ENCODE measurements around the gene CCL11. TPM values are rescaled to one million over a fixed set of nuclear protein-coding genes. Genes with fewer than 3 reads are reported as not detected.

The CCL11 gene
- polyA plus RNA-seq, 1 donor from 2014 or later, result not detected

DNA sequence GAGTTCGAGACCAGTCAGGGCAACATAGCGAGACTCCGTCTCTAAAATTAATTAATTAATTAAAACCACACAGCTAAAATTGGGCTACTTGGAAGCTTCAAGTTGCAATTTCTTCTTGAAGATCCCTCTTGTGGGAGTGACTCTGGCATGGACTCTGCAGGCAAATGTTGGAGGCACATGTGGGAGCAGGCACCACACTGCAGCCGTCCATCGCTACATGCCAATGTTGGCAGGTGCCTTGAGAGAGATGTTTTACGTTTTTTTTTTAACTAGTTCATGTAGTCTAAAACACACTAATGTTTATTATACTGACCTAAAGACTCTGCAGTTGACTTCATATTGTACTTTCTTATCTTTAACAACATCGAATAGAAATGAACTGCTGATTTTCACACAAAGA, 25.7 kb downstream of the CCL11 start:
- H3K9ac ChIP-seq (ENCODE audit: low read length), result no peak overlapping the region
- no peak overlapping the region for H3K27ac ChIP-seq (ENCODE audit: low read length)
- no peaks in the 10 kb centered on the region for H3K27me3 ChIP-seq (ENCODE audit: insufficient read depth, low read depth, low read length)
- no peaks in the 10 kb centered on the region for H3K36me3 ChIP-seq (ENCODE audit: insufficient read depth, low read length)
- TF ChIP-seq TAF1 (IDR thresholded peaks at IDR 0.05; ENCODE audit: low read depth) (no peak), SMC3 (conservative IDR thresholded peaks at IDR 0.05; ENCODE audit: poor library complexity) (no peak), MXI1 (conservative IDR thresholded peaks at IDR 0.05; ENCODE audit: poor library complexity, severe bottlenecking) (no peak)
- H3K4me3 ChIP-seq (ENCODE audit: low read length), result no peak overlapping the region
- no peak overlapping the region for H2AFZ ChIP-seq (ENCODE audit: low read depth, low read length)
- no peaks in the 10 kb centered on the region for H3K79me2 ChIP-seq (replicated peaks; ENCODE audit: insufficient read depth, low read length)
- H4K20me1 ChIP-seq (ENCODE audit: insufficient read depth), result no peaks in the 10 kb centered on the region
- no peaks in the 10 kb centered on the region for H3K9me2 ChIP-seq (ENCODE audit: insufficient read depth, low read length)
- H3K4me2 ChIP-seq (ENCODE audit: low read length), result no peak overlapping the region
- H3F3A ChIP-seq (ENCODE audit: insufficient read depth, low read length, poor library complexity, severe bottlenecking), result no peaks in the 10 kb centered on the region
- H3K9me3 ChIP-seq (ENCODE audit: low read length), result no peaks in the 10 kb centered on the region

DNA sequence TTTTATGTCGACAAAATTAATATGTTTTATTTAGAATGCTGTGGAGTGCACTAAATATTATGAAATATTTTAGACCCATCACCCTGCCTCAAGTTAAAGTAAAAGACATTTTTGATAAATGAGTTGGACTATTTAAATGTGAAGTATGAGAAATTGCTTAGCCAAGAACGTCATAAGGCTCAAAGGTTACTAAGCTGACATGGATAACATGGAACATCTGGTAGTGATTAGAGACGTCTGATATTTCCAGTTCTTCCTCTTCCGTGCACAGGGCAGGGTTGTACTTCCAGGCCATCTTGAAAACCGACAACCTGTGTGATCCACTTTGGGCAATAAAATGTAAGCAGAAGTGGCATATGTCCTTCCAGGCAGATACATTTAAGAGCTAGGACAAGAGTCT, 26.5 kb downstream of the CCL11 start:
- Histone ChIP-seq H2AFZ (ENCODE audit: low read depth, low read length) (no peak overlapping the region), H3K27ac (ENCODE audit: low read length) (no peak overlapping the region), H4K20me1 (ENCODE audit: insufficient read depth) (no peaks in the 10 kb centered on the region), H3K79me2 (replicated peaks; ENCODE audit: insufficient read depth, low read length) (no peaks in the 10 kb centered on the region), H3K9me3 (ENCODE audit: low read length) (no peaks in the 10 kb centered on the region), H3K4me3 (ENCODE audit: low read length) (no peak overlapping the region), H3F3A (ENCODE audit: insufficient read depth, low read length, poor library complexity, severe bottlenecking) (no peaks in the 10 kb centered on the region), H3K36me3 (ENCODE audit: insufficient read depth, low read length) (no peaks in the 10 kb centered on the region), H3K4me2 (ENCODE audit: low read length) (no peak overlapping the region), H3K9me2 (ENCODE audit: insufficient read depth, low read length) (no peaks in the 10 kb centered on the region), H3K27me3 (ENCODE audit: insufficient read depth, low read depth, low read length) (no peaks in the 10 kb centered on the region), H3K9ac (ENCODE audit: low read length) (no peak overlapping the region)
- TF ChIP-seq POLR2AphosphoS5 (IDR thresholded peaks at IDR 0.05), result no peak

DNA sequence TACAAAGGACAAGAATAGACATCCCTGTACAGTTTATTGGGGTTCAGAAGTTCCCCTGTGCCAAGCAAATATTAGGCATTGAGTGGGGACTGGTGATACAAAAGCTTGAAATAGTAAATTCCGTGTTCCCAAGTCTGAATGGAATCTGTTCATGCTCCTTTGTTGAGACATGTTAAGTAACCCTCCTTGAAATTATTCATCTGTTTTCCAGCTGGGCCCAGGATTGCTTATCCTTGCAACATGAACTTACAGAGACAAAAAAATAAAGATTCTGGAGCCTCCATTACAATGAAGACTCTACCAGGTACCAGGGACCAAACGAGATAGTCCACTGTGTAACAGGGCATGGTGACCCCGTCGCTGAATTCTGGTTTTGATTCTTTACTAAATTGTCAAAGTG, 27.6 kb downstream of the CCL11 start:
- Histone ChIP-seq H3K4me2 (ENCODE audit: low read length) (no peak overlapping the region), H4K20me1 (ENCODE audit: insufficient read depth) (no peaks in the 10 kb centered on the region), H2AFZ (ENCODE audit: low read depth, low read length) (no peak overlapping the region), H3K9ac (ENCODE audit: low read length) (no peak overlapping the region), H3K36me3 (ENCODE audit: insufficient read depth, low read length) (no peaks in the 10 kb centered on the region), H3K27me3 (ENCODE audit: insufficient read depth, low read depth, low read length) (no peaks in the 10 kb centered on the region), H3K9me3 (ENCODE audit: low read length) (no peaks in the 10 kb centered on the region), H3K79me2 (replicated peaks; ENCODE audit: insufficient read depth, low read length) (no peaks in the 10 kb centered on the region), H3K4me3 (ENCODE audit: low read length) (no peak overlapping the region), H3F3A (ENCODE audit: insufficient read depth, low read length, poor library complexity, severe bottlenecking) (no peaks in the 10 kb centered on the region), H3K9me2 (ENCODE audit: insufficient read depth, low read length) (no peaks in the 10 kb centered on the region), H3K27ac (ENCODE audit: low read length) (no peak overlapping the region)
- TF ChIP-seq, protein P1, sequence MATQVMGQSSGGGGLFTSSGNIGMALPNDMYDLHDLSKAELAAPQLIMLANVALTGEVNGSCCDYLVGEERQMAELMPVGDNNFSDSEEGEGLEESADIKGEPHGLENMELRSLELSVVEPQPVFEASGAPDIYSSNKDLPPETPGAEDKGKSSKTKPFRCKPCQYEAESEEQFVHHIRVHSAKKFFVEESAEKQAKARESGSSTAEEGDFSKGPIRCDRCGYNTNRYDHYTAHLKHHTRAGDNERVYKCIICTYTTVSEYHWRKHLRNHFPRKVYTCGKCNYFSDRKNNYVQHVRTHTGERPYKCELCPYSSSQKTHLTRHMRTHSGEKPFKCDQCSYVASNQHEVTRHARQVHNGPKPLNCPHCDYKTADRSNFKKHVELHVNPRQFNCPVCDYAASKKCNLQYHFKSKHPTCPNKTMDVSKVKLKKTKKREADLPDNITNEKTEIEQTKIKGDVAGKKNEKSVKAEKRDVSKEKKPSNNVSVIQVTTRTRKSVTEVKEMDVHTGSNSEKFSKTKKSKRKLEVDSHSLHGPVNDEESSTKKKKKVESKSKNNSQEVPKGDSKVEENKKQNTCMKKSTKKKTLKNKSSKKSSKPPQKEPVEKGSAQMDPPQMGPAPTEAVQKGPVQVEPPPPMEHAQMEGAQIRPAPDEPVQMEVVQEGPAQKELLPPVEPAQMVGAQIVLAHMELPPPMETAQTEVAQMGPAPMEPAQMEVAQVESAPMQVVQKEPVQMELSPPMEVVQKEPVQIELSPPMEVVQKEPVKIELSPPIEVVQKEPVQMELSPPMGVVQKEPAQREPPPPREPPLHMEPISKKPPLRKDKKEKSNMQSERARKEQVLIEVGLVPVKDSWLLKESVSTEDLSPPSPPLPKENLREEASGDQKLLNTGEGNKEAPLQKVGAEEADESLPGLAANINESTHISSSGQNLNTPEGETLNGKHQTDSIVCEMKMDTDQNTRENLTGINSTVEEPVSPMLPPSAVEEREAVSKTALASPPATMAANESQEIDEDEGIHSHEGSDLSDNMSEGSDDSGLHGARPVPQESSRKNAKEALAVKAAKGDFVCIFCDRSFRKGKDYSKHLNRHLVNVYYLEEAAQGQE (IDR thresholded peaks at IDR 0.05; ENCODE audit: borderline replicate concordance), result no peak
- TF ChIP-seq SMC3 (conservative IDR thresholded peaks at IDR 0.05; ENCODE audit: poor library complexity) (no peak), MXI1 (conservative IDR thresholded peaks at IDR 0.05; ENCODE audit: poor library complexity, severe bottlenecking) (no peak), TAF1 (IDR thresholded peaks at IDR 0.05; ENCODE audit: low read depth) (no peak), EZH2 (IDR thresholded peaks at IDR 0.05; ENCODE audit: borderline replicate concordance, insufficient read depth, low read length, poor library complexity, severe bottlenecking) (no peak), RAD21 (conservative IDR thresholded peaks at IDR 0.05) (no peak), EP300 (conservative IDR thresholded peaks at IDR 0.05; ENCODE audit: poor library complexity, severe bottlenecking) (no peak), POLR2AphosphoS5 (IDR thresholded peaks at IDR 0.05) (no peak)
- TF ChIP-seq, protein P2, sequence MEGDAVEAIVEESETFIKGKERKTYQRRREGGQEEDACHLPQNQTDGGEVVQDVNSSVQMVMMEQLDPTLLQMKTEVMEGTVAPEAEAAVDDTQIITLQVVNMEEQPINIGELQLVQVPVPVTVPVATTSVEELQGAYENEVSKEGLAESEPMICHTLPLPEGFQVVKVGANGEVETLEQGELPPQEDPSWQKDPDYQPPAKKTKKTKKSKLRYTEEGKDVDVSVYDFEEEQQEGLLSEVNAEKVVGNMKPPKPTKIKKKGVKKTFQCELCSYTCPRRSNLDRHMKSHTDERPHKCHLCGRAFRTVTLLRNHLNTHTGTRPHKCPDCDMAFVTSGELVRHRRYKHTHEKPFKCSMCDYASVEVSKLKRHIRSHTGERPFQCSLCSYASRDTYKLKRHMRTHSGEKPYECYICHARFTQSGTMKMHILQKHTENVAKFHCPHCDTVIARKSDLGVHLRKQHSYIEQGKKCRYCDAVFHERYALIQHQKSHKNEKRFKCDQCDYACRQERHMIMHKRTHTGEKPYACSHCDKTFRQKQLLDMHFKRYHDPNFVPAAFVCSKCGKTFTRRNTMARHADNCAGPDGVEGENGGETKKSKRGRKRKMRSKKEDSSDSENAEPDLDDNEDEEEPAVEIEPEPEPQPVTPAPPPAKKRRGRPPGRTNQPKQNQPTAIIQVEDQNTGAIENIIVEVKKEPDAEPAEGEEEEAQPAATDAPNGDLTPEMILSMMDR (IDR thresholded peaks at IDR 0.05; ENCODE audit: poor library complexity, severe bottlenecking), result no peak

Measured in neural cell (in vitro differentiated cells).